Right atrium auricular region (tissue), 2 donors: ENCODE results near the gene CARD11. TPM values are rescaled to one million over a fixed set of nuclear protein-coding genes. Genes with fewer than 3 reads are reported as not detected.

Experiments used
- DNase-seq: peaks from one replicate; pipeline ENCODE4 v3.0.0-alpha.2; 2019; ENCODE audit warnings: low spot score
- H3K27ac ChIP-seq, 2 donors: fragments of 200-600 bp; sonication (generic); 1 replicate in 1 of 2; 2 replicates in 1 of 2; pipeline ENCODE4 v1.5.1; 2016 to 2019
- H3K27me3 ChIP-seq, 2 donors: fragments of 200-600 bp; sonication (generic); one replicate each; pipeline versions ENCODE4 v1.5.1 to v1.6.0; 2017 to 2019
- H3K36me3 ChIP-seq: fragments of 200-600 bp; sonication (generic); one replicate; pipeline ENCODE4 v1.5.1; 2016
- H3K4me1 ChIP-seq, 2 donors: fragments of 200-600 bp; sonication (generic); one replicate each; pipeline versions ENCODE4 v1.5.1 to v1.6.0; 2017 to 2019
- H3K4me3 ChIP-seq, 2 donors: fragments of 200-600 bp; sonication (generic); 1 replicate in 1 of 2; 2 replicates in 1 of 2; pipeline ENCODE4 v1.5.1; 2017 to 2019; ENCODE audit warnings: mild to moderate bottlenecking in 1 of 2, moderate library complexity in 1 of 2
- H3K9me3 ChIP-seq, 2 donors: fragments of 200-600 bp; sonication (generic); one replicate each; pipeline ENCODE4 v1.5.1; 2019
- total RNA-seq, 2 donors: library from RNA; depleted of rRNA; stranded (reverse); fragments of >200 nt; gene quantifications; one replicate each; pipeline ENCODE4 v1.1.0, GENCODE V29; 2016
- TF ChIP-seq, protein P1 (sequence below), 2 donors: fragments of 200-600 bp; sonication (generic); IDR thresholded peaks; one replicate each; pipeline ENCODE4 v1.5.1; 2019; ENCODE audit warnings: antibody characterized with exemption in 2 of 2

Gene CARD11
- total RNA-seq, 2 donors from 2014 or later: 0.22 to 0.55 TPM

- no peak overlapping the region for H3K27ac ChIP-seq
- no peak for DNase-seq
- H3K27me3 ChIP-seq: no peaks in the 10 kb centered on the region
- H3K9me3 ChIP-seq: no peaks in the 10 kb centered on the region
- no peak overlapping the region for H3K4me3 ChIP-seq
- peaks cover 0 to 9% of the 10 kb centered on the region in 2 donors for H3K4me1 ChIP-seq
- no peaks in the 10 kb centered on the region for H3K36me3 ChIP-seq
- TF ChIP-seq, protein P1, sequence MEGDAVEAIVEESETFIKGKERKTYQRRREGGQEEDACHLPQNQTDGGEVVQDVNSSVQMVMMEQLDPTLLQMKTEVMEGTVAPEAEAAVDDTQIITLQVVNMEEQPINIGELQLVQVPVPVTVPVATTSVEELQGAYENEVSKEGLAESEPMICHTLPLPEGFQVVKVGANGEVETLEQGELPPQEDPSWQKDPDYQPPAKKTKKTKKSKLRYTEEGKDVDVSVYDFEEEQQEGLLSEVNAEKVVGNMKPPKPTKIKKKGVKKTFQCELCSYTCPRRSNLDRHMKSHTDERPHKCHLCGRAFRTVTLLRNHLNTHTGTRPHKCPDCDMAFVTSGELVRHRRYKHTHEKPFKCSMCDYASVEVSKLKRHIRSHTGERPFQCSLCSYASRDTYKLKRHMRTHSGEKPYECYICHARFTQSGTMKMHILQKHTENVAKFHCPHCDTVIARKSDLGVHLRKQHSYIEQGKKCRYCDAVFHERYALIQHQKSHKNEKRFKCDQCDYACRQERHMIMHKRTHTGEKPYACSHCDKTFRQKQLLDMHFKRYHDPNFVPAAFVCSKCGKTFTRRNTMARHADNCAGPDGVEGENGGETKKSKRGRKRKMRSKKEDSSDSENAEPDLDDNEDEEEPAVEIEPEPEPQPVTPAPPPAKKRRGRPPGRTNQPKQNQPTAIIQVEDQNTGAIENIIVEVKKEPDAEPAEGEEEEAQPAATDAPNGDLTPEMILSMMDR (IDR thresholded peaks at IDR 0.05): no peak
Measured at GRCh38 chr7:2928256-2928612, 115.4 kb downstream of the CARD11 start.

DNA sequence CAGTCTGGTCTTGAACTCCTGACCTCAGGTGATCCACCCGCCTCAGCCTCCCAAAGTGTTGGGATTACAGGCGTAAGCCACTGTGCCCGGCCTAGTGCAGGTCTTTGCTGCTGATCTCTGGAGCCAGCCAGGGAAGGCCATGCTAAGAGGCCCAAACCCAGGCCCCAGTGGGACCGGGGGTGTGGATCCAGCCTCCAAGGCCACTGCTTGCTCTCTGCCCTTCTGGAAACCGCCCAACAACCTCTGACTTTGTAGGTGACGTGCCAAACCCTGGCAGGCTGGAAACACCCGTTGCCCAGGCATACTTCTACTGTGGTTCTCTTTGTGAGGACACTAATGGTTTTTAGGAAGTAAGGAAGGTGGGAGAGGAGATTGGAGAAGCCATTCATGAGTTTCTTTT lies 116.1 kb downstream of the CARD11 start:
- TF ChIP-seq, protein P1 (IDR thresholded peaks at IDR 0.05): no peak
- DNase-seq: no peak
- no peak overlapping the region for H3K4me3 ChIP-seq
- no peaks in the 10 kb centered on the region for H3K36me3 ChIP-seq
- no peaks in the 10 kb centered on the region for H3K27me3 ChIP-seq
- peaks cover 0 to 9% of the 10 kb centered on the region in 2 donors for H3K4me1 ChIP-seq
- H3K27ac ChIP-seq: no peak overlapping the region
- no peaks in the 10 kb centered on the region for H3K9me3 ChIP-seq

DNA sequence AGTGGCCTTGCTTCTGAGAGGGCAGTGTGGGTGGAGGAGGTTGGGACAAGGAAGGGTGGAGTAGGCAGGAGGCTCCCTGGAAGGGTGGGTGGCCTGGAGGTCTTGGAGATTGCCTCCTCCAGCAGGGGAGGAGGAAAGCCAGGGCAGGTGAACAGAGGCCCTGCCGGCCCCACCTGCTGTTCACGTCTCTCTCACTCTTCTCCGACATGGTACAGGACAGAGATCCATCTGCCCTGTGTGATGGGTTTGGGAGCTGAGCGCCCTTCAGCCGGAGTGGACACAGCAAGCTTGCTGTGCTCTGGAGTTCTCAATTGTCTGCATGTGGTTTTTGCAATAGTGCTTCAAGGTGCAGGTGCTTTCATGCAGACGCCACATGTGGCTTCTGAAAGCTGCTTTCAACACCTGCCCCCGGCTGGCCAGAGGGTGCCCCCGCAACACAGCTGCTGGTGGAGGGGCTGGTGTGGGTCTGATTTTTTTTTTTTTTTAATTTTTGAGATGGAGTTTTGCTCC lies 116.7 kb downstream of the CARD11 start:
- TF ChIP-seq, protein P1 (IDR thresholded peaks at IDR 0.05): no peak
- no peak for DNase-seq

GRCh38 chr7:2926120-2926895 lies 117.4 kb downstream of the CARD11 start:
- H3K36me3 ChIP-seq: no peaks in the 10 kb centered on the region
- DNase-seq: no peak
- H3K27me3 ChIP-seq: no peaks in the 10 kb centered on the region
- H3K27ac ChIP-seq: no peak overlapping the region
- no peaks in the 10 kb centered on the region for H3K9me3 ChIP-seq
- TF ChIP-seq, protein P1 (IDR thresholded peaks at IDR 0.05): no peak
- H3K4me1 ChIP-seq: peaks cover 0 to 13% of the 10 kb centered on the region in 2 donors
- no peak overlapping the region for H3K4me3 ChIP-seq

More for the DNA sequence above, 116.7 kb downstream of the CARD11 start:
- no peaks in the 10 kb centered on the region for H3K36me3 ChIP-seq
- H3K27me3 ChIP-seq: no peaks in the 10 kb centered on the region
- H3K4me1 ChIP-seq: peaks cover 0 to 9% of the 10 kb centered on the region in 2 donors
- no peak overlapping the region for H3K27ac ChIP-seq
- no peak overlapping the region for H3K4me3 ChIP-seq
- H3K9me3 ChIP-seq: no peaks in the 10 kb centered on the region

GRCh38 chr7:2924866-2925840 lies 118.5 kb downstream of the CARD11 start:
- no peaks in the 10 kb centered on the region for H3K27me3 ChIP-seq
- TF ChIP-seq, protein P1 (IDR thresholded peaks at IDR 0.05): no peak
- H3K27ac ChIP-seq: no peak overlapping the region
- no peaks in the 10 kb centered on the region for H3K36me3 ChIP-seq
- no peaks in the 10 kb centered on the region for H3K9me3 ChIP-seq
- DNase-seq: no peak
- H3K4me3 ChIP-seq: no peak overlapping the region
- peaks cover 0 to 17% of the 10 kb centered on the region in 2 donors for H3K4me1 ChIP-seq
